Measurements from ENCODE around the gene SOX10.

SOX10 gene

DNA sequence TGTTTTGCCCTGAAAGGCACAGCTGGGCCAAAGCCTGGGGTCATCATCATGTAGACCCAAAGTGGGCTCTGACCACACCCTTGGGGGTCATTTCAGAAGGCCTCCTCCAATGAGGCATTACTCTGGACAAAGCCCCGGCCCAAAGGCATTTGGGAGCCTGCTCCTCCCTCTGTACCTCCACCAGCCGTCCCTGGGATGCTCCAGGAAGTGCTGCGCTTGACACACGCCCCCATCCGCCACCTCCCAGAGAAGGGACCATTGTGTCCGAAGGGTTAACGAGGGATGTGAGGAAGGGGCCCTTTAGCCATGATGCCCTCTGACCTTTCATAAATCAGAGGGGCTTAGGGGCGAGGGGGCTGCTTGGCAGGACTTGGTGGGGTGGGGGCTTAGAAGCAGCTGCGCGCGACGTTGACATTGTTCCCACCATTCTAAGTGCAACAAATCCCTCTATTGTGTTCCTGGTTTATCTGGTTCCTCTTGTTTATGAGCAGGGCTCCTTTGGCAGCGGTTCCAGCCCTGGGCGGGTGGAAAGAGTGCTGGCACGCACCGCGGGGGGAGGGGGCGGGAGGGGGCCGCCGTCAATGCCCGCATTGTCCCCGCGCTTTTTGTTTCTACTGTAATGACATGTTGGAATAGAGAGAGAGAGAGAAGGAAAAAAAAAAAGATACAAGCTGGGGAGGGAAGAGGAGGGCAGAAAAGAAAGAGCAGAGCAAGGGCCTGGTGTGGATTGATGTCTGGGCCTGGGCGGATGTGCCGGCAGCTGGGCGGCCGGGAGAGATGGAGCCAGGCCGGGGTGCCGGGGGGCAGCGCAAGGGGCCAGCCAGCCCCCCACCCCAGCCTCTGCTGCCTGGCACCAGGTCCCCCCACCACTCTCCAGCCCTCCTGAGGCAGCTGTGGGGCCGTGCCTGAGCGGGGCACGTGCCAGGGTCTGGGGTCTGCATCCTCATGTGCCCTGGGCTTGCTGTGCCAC, 32.1 kb upstream of the SOX10 start:
- DNase-seq (ENCODE audit: low read depth): no peak

DNA sequence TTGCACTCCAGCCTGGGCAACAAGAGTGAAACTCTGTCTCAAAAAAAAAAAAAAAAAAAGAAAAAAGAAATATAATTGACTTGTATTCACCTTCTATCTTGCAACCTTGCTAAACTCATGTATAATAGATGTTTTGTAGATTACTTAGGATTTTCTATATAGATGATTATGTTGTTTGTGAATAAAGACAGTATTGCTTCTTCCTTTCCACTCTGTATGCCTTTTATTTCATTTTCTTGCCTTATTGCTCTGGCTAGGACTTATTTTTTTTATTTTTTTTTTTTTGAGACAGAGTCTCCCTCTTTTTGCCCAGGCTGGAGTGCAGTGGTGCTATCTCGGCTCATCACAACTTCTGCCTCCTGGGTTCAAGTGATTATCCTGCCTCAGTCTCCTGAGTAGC, 29.7 kb upstream of the SOX10 start:
- DNase-seq (ENCODE audit: low read depth): no peak

DNA sequence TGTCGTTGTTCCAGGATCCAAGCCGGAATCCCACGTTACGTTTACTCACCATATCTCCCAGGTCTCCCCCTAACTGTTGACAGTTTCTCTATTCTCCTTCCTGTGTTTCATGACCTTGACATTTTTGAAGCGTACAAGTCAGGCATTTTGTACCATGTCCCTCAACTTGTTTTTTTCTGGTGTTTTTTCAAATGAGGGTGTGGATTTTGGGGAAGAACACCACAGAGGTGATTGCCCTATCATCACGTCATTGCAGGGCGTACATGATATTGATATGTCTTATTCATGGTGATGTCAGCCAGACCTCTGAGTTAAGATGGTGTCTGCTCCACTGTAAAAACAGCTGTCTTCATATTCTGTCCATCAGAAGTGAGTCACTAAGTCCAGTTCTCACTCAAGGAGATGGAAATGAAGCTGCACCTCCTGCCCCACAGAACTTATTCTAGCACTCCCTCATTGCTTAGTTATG, 28.3 kb upstream of the SOX10 start:
- no peak for DNase-seq (ENCODE audit: low read depth)

DNA sequence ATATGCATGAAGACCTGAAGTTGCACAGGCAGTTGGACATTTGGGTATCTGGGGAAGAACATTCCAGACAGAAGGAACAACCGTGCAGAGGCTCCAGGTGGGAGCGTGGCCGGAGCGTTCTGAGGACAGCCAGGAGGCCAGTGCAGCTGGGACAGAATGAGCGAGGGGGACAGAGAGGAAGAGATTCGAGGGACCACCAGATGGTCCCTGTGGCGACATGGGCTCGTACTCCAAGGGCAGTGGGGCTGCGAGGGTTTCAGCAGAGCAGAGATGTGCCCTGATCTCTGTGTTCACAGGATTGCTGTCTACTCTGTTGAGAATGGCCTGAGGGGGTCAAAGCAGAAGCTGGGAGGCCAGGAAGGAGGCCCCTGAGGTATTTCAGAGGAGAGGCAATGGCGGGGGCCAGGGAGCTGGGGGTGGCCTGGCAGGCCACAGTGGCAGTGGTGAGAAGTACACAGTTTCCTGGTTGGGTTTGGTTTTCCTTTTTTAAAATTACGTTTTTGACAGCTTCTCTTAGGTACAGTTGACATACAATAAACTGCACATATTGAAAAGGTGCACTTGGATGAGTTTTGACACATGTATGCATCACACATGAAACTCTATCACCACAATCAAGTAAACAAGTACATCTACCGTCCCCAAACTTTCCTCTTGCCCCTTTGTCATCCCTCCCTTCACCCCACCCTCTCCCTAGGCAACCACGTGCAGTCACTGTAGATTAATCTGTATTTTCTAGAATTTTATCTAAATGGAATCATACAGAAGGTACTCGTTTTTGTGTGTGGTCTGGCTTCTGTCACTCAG, 24.8 kb upstream of the SOX10 start:
- DNase-seq (ENCODE audit: low read depth): no peak

DNA sequence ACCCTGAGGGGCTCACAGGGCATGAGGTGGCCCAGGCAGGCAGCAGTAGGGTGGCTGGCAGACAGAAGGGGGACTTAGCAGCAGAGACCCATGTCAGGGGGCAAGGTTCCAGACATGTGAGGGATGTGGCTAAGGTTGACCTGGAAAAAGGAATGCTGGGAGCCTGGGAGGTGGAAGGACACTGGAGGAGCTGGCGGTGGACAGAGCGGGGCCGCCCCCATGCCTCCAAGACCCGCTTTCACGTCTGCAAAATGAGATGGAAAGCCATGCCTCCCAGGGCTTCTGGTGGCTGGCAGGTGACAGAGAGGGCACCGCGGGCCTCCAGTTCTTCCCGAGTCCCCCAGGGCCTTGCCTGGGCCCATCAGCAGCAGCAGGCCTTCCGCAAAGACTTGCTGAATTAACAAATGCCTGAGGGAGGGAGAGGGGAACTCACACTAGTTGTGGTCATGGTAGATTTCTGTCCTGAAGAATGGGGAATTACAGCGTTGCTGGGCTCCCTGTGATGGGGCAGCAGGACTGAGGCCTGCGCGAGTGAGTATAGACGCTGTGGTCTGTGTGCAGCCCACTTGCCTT, 23.1 kb upstream of the SOX10 start:
- no peak for DNase-seq (ENCODE audit: low read depth)

DNA sequence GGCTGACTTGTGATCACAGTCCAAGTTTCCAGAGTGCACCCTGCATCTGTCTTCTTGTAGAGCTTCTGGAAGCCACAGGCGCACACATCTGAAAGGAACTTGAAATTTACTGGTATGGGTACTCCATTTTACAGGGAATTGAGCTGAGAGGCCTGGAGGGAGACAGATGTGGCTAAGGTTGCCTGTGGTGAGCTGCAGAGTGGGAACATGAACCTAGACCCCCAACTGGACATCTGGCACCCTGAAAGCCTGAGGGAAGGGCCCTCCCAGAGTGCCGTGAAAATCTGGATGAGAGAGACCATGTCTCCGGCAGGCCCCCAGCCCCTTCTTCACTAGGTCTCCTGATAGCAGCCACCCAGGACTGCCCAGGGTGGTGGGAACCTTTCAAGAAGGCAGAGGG, 22.6 kb upstream of the SOX10 start:
- DNase-seq (ENCODE audit: low read depth): no peak

DNA sequence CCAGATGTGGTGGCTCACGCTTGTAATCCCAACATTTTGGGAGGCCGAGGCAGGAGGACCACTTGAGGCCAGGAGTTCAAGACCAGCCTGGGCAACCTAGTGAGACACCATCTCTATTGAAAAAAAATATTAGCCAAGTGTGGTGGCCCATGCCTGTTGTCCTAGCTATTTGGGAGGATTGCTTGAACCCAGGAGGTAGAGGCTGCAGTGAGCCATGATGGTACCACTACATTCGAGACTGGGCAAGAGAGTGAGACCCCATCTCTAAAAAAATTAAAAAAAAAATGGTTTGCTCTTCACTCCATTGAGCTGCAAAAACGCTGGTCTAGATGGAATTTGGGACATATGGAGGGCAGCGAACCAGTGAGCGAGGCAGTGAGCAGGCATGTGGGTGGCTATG, 21.6 kb upstream of the SOX10 start:
- no peak for DNase-seq (ENCODE audit: low read depth)

DNA sequence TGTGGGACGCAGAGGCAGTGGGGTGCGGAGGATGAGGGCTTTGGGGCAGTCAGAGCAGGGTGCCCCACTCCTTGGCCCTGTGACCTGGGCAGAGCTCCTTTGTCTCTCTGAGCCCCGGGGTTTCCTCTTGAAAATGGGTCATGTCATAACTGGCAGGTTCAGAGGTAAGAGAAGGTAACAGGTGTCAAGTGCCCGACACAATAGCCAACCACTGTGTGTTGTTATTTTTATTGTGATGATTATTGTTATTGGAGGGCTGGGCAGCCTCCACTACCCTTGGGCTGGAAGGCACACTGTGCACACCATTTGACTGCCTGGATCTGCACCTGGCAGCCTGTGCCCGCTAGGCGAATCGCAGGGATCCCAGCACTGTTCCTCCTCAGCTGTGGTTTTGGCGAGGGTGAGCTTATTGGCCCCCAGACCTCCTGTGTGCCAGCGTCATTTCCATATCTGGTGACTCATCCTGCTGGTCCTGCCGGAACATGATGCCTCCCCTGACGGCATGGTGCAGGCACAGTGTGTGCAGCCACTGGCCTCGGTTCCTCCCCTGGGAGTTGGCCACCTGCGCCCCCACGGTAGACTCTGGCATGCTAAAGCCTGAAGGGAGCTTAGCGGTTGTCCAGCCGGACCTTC, 15.4 kb upstream of the SOX10 start:
- DNase-seq (ENCODE audit: low read depth): no peak

DNA sequence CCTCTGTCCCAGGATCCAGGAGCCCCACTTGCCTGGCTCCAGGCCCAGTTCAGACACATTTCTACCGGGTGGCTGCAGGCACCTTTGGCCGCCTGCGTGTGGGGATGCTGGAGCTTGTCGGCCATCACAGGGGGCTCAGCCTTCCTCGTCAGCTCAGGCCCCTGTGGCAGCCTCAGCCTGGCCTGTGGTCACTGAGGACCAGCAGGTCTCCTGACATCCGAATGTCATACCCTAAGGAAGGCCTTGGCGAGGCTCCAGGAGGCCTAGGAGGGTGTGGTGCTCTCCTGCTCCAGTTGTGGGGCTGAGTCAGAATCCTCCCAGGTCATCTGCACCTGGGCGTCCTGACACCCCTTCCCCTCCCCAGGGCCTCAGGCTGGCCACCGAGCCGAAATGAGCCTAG, 14.9 kb upstream of the SOX10 start:
- DNase-seq (ENCODE audit: low read depth): no peak

DNA sequence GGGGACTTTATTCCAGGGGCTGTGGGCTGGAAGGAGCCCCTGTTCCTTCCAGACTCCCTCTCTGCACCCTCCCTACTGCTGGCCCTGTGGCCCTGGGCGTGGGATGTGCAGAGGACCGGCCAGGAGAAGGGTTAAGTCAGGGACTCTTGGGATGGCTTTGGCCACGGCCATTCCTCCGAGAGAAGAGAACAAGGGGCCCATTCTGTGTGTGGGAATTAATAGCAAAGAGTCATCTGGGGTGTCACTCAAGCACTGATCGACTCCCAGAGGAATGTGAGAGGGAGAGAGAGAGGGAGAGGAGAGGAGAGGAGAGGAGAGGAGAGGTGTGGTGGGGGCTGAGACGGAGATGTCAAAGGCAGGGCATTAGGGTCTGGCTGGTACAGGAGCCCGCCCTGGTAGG, 14.2 kb upstream of the SOX10 start:
- DNase-seq (ENCODE audit: low read depth): no peak

DNA sequence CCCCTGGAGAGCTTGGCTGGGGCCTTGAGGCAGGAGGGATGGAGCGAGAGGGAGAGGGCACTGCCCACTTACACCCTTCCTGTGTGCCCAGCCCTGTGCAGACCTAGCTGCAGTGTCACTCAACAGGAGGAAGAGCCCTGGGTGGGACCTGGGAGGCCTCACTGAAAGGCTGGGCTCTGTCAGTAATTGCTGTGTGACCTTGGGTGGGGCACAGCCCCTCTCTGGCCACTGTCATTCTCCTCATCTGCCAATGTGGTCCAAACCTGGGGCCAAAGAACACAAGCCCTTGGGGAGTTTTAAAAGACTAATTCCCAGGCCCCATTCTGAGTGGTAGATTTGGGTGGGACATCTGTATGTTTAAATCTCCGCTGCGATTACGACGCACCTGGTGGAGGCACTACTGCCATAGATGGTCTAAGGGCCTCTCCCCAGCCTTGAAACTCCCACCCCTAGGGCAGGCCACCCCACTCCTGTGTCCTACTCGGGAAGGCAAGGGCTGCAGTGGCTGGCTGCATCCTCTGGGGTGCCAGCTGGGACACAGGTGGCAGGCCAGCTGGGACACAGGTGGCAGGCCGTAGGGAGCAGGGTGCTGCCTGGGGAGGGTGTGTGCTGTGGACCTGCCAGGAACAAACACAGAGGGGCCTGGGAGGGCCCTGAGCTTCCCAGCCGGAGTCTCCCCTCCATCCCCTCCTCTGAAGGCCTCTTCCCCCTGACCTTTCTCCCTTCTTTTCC, 12.3 kb upstream of the SOX10 start:
- DNase-seq (ENCODE audit: low read depth): no peak

DNA sequence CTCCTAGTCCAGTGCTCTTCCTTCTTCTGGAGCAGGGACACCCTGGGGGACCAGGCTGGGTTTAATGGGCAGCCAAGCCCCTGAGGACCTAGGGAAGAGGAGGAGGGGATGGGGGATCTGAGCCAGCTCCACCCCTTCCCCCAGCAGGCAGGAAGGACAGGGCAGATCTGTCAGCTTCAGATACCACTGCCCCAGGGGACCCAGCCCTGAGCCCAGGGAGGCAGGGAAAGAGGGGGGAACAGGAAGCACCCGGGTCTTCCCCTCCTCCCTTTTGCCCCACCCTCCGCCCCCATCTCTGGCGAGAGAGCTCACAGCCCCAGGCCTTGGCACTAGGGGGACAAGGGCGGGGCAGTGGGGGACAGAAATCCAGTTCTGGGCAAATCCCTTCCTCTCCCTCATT, 11.7 kb upstream of the SOX10 start:
- DNase-seq (ENCODE audit: low read depth): no peak

DNA sequence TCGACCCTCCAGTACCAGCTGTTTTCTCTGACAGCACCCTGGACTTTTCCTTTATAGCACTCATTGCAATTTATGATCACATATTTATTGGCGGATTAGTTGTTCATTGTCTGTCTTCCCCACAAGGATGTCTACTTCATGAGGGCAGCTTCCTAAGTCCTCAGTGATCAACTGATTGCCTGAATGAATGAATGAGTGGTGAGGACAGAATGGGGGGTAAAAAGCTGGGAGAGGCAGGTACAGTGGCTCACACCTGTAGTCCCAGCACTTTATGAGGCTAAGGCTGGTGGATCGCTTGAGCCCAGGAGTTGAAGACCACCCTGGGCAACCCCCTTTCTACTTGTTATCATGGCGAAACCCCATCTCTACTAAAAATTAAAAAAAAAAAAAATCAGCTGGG, 11.1 kb upstream of the SOX10 start:
- no peak for DNase-seq (ENCODE audit: low read depth)

DNA sequence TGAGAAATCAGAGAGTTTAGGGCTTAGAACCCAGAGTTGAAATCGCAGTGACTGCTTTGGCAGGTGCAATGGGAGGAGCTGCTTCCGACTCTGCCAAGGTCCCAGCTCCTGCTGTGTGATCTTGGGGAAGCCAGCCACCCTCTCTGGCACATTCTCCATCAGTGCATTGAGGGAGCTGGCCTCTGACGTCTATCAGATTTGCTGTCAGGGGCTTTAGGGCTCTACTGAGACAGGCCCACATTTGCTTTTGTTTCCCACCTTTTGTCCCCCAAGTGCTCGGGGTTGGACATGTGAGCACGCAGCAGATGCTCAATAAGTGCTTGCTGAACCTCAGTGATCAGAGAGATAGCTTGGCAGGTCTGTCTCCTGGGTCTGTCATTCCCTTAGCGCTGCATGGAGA, 10.6 kb upstream of the SOX10 start:
- no peak for DNase-seq (ENCODE audit: low read depth)

DNA sequence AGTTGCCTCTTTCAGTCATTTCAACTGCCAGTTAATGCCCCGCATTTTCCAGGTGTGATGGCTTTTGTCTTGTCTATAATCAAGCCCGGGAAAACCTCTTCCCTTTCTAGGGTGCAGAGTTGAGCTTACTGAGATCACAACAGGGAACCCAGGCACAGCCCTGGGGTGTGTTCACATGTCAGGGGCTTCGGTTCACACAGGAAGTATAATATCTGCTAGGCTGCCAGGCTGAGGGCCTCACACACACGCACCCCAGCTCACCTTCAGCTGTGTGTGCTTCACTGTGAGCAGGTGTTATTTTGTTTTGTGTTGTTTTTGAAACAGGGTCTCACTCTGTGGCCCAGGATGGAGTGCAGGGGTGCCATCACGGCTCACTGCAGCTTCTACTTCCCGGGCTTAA, 9.7 kb upstream of the SOX10 start:
- no peak for DNase-seq (ENCODE audit: low read depth)

DNA sequence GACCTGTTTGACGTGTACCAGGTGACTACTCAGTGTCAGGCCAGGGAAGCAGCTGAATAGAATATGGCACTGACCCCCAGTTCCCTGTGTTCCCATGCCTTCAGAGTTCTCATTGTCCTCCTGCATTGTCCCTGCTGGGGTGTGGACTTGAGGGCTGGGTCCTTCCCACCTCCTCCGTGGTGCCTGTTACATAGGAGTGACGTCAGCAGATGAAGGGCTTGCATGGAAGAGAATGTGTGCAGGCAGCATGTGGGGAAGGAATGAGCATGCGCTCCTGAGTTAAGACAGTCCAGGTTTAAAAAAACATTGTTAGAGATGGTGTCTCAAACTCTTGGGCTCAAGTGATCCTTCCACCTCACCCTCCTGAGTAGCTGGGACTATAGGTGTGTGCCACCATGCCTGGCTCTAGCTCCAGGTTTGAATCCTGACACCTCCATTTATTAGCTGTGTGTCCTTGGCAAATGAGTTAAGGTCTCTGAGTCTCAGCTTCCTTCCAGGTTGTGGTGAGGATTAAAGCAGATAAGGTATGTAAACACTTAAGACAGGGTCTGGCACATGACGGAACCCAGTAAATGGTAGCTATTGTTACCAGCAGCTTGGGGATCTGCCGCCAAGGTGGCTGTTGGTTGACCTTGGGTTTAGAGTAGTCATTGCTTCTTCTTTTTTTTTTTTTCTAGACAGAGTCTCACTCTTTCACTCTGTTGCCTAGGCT, 7.5 kb upstream of the SOX10 start:
- DNase-seq (ENCODE audit: low read depth): no peak

DNA sequence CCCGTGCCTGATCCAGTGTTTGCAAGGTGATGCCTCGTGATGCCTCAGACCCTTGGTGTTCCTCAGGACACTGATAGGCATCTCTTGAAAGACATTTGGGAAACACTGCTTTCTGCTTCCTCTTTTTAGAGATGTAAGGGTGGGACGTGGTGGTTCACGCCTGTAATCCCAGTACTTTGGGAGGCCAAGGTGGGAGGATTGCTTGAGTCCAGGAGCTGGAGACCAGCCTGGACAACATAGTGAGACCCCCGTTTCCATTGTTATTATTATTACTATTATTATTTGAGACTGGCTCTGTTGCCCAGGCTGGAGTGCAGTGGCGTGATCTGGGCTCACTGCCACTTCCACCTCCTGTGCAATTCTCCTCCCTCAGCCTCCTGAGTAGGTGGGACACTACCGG, 6.5 kb upstream of the SOX10 start:
- DNase-seq (ENCODE audit: low read depth): no peak

DNA sequence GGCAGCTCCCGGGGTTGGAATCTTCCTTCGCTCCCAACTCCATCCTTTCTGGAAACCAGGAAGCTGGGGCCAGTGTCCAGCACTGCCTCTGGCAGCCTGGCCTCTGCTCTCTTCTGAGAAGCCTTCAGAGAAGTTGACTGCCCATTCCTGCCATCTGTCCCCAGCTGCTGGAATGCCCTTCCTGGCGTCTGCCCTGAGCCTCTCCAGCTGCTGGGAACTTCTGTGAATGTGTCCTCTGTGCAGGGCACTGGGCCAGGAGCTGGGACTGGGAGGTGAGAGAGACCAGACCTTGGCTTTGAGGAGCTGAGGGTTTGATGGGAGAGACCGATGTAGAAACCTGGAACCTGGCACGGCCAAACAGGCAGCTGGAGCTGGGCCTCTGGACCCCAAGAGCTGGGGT, 5.9 kb upstream of the SOX10 start:
- no peak for DNase-seq (ENCODE audit: low read depth)

DNA sequence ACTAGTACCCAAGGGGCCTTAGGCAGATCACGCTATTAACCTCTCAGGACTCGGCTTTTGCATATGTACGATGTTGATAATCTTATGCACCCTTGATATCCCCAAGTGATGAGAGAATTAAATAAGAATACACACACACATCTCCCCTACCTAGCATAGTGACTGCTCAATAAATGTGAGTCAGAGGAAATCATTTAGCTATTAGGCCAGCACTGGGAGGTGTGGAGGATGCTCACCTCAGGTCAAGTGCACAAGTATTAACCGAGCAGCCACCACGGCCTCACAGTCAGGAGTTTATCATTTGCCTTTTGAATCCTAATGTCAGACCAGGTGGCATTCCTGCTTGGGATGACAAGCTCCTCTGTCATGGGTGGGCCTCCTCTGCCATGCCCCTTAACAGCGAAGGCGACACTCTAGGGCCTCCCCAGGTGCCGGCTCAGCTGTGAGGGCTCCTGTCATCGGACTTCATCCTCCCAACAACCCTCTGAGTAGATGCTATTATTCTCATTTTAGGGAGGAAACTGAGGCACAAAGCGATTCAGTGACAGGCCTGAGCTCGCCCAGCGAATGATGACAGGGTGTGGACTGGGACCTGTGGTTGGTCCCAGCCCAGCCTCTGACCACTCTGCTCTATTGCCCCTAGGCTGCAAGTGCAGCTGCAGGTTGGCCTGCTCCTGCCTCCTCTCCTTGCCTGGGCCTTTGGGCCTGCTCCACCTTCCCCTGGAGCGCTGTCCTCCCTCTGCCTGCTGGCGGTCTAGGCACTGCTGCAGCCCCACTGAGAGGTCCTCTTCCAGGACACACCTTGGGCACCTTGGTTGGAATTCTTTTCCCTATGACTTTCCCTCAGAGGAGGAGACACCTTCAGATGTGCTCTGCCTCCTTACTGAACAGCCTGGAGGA, 5.0 kb upstream of the SOX10 start:
- DNase-seq (ENCODE audit: low read depth): no peak

DNA sequence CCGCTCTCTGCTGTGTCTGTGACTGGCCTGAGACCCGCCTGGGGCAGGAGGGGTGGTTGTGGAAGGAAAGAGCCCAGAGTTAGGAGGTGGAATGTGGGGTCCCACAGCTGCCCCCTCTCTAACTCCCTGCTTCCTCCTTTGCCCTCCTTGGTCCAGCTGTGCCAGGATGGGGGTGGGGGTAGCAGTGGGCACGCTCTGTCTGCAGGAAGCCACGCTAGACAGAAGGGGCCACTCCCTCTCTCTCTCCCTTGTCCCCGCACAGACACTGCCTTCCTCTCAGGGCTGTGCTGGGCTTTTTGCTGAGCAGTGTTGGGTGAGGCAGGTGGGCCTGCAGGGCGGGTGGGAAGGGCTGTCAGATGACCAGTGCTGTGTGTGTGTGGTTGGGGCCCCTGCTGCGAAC, 2.0 kb upstream of the SOX10 start:
- no peak for DNase-seq (ENCODE audit: low read depth)

All from stimulated activated CD8-positive, alpha-beta memory T cell treated with anti-CD3 and anti-CD28 coated beads, Interleukin-4, amount 100 ng/mL, for 24 hours (primary cell).